ENCODE data around the gene KCTD1. TPM values are rescaled to one million over a fixed set of nuclear protein-coding genes. Genes with fewer than 3 reads are reported as not detected.

KCTD1 gene
- total RNA-seq, 6 experiments from 2014 or later: 14.7 to 18.5 (median 17.7) TPM

DNA sequence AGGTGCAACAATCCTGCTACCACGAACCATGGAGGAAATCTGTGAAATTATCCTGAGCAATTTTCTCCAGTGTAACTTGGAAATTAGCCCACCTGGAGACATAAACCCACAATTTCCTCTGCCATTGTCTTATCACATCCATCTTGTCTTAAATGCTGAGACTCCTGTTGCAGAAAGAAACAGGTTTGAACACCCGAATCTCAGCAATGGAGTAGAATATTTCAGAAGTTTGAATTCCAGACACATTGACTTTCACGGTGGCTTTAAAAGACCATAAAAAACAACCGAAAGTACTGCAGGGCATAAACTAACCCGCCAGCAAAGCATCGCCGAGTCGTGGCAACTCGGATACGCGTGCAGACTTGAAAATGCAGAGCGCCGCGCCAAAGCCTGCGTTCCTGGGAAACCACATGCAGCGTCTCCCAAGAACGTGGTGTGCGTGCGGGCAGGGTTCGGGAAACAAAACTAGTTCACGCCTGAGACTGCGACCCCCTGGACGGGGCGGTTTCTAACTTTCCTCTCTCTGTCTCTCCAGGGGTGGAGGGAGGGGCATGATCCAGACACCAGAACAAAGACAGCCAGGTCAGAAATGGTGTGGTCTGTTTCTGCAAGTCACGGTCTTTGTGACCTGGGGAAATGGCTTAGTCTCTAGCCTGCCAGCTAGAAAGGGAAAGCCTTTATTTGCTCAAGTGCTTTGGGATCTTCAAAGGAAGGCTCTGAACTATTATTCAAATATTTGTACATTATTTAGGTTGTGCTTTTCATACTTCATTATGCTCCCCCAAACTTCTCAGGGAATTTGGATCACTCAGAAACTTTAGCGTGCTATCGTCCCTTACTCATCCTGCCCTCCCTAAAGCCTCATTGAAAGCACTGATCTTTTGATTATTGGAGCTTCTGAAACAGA, 26.9 kb upstream of the KCTD1 start:
- H3K9me3 Mint-ChIP-seq: no peaks in the 10 kb centered on the region
- peak; percentile 5 for DNase-seq
- H3K27ac Mint-ChIP-seq: peak overlapping the region; percentile 38; the same call in 1 of the 2 replicates
- H3K36me3 Mint-ChIP-seq (ENCODE audit: low read depth): no peaks in the 10 kb centered on the region
- H3K4me3 Mint-ChIP-seq: peak overlapping the region; percentile 88
- peaks cover 23% of the 10 kb centered on the region for H3K27me3 Mint-ChIP-seq (ENCODE audit: insufficient read depth)
- TF ChIP-seq, protein P1, sequence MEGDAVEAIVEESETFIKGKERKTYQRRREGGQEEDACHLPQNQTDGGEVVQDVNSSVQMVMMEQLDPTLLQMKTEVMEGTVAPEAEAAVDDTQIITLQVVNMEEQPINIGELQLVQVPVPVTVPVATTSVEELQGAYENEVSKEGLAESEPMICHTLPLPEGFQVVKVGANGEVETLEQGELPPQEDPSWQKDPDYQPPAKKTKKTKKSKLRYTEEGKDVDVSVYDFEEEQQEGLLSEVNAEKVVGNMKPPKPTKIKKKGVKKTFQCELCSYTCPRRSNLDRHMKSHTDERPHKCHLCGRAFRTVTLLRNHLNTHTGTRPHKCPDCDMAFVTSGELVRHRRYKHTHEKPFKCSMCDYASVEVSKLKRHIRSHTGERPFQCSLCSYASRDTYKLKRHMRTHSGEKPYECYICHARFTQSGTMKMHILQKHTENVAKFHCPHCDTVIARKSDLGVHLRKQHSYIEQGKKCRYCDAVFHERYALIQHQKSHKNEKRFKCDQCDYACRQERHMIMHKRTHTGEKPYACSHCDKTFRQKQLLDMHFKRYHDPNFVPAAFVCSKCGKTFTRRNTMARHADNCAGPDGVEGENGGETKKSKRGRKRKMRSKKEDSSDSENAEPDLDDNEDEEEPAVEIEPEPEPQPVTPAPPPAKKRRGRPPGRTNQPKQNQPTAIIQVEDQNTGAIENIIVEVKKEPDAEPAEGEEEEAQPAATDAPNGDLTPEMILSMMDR (IDR thresholded peaks at IDR 0.05): no peak
- peaks cover 14% of the 10 kb centered on the region for H3K4me1 Mint-ChIP-seq (ENCODE audit: low read depth)

DNA sequence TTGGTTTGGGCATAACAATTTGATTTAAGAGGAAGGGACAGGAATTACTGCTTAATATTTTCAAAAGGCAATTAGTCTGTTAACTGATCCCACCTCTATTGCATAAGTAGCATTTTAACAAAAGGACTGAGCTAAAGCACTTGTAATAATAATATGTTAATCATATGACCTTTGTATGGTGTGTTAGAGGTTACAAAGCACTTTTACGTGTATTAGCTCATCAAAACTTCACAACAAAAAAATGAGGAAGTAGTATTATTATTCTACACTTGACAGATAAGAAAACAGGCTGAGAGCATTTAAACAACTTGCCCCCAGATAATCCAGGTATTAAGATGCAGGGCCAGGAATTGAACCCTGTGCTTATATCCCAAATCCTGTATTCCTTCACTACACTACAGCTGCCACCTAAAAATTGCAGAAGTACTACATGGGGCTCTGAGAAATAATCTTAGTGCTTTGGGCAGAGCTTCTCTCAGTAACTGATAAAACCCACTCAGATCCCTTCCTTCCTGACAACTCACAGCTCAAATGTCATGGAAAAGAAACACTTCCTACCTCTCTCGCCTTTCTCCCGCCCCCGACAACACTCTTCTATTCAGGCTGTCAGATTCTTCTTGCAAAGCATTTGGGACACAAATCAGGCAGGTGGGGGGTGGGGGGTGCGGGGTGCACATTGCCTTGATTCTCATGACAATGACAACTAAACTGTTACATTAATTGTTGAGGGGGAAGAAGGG, 20.7 kb upstream of the KCTD1 start:
- no peak overlapping the region for H3K4me3 Mint-ChIP-seq
- peaks cover 14% of the 10 kb centered on the region for H3K27me3 Mint-ChIP-seq (ENCODE audit: insufficient read depth)
- no peaks in the 10 kb centered on the region for H3K36me3 Mint-ChIP-seq (ENCODE audit: low read depth)
- H3K27ac Mint-ChIP-seq: no peak overlapping the region
- H3K9me3 Mint-ChIP-seq: no peaks in the 10 kb centered on the region
- TF ChIP-seq, protein P1 (IDR thresholded peaks at IDR 0.05): no peak
- no peak for DNase-seq
- H3K4me1 Mint-ChIP-seq (ENCODE audit: low read depth): no peaks in the 10 kb centered on the region

DNA sequence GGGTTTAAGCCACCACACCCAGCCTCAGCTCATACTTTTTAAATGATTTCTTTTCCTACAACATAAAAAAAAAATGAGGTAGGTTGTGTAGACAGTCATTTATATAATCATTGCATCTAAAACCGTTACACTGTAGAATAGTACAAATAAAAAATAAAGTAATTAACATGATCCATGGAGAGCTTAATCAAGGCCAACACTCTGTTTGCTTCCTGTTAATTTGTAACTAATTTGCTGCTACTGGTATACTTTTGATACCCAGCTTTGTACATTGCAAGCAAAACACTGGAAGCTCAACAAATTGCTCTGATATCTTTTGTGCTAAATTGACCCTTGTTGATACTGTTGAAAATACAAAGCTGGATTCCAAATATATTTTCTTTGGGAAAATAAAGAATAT, 20.2 kb upstream of the KCTD1 start:
- no peaks in the 10 kb centered on the region for H3K4me1 Mint-ChIP-seq (ENCODE audit: low read depth)
- no peak overlapping the region for H3K4me3 Mint-ChIP-seq
- H3K36me3 Mint-ChIP-seq (ENCODE audit: low read depth): no peaks in the 10 kb centered on the region
- no peak for DNase-seq
- H3K27ac Mint-ChIP-seq: no peak overlapping the region
- H3K27me3 Mint-ChIP-seq (ENCODE audit: insufficient read depth): peaks cover 11% of the 10 kb centered on the region
- H3K9me3 Mint-ChIP-seq: peaks cover under 1% of the 10 kb centered on the region; the same call in 1 of the 2 replicates
- TF ChIP-seq, protein P1 (IDR thresholded peaks at IDR 0.05): no peak

DNA sequence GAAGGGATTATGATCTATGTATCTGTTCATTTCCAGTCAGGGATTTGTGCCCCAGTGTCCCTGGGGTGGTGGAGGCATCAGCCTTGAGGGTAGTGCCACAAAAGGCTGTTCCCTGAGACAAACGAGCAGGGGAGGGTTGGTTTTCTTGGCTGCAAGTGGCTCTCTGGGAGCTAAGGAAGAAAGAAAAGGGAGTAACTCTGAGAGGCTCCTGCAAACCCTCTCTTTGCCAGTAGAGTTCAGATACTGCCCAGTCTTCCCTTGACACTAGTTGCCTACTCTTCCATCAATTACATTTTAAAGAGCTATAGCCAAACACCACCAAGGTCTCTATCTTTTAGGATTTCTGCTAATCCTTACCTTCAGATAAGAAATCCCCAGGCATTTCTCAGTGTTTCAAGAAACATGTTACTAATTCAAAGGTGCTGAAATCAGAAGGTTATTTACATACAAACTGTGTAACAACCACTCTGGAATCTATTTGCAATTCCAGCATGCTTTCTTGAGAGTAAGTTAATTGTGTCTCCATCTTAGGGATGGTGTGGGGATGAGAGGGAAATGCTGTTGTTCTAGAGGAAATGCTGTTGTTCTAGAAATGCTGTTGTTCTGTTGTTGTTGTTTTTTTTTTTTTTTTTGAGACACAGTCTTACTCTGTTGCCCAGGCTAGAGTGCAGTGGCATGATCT, 18.7 kb upstream of the KCTD1 start:
- Mint-ChIP-seq H3K4me3 (no peak overlapping the region), H3K4me1 (ENCODE audit: low read depth) (no peaks in the 10 kb centered on the region), H3K9me3 (peaks cover 9% of the 10 kb centered on the region; the same call in 1 of the 2 replicates), H3K27ac (no peak overlapping the region), H3K27me3 (ENCODE audit: insufficient read depth) (peaks cover 11% of the 10 kb centered on the region), H3K36me3 (ENCODE audit: low read depth) (no peaks in the 10 kb centered on the region; the same call in 1 of the 2 replicates)
- TF ChIP-seq, protein P1 (IDR thresholded peaks at IDR 0.05): no peak
- no peak for DNase-seq

DNA sequence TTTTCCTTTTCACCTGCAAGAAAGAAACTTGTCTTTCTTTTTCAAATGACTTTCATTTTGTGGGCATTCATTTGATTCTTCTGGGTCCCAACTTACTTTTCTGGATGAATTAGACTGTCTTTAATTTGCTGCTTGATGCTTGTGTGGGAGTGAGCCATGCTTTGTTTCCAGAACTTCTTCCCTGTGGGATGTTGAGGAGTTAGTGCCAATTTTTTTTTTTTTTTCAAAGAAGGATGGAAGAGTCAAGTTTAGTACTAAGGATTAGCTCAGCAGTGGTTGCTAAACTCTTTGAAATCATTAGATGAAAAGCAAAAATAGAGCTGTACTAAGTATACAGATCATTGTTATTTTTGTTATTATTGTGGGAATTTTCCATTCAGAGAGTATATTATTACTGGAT, 17.2 kb upstream of the KCTD1 start:
- no peak for DNase-seq
- Mint-ChIP-seq H3K36me3 (ENCODE audit: low read depth) (no peaks in the 10 kb centered on the region; the same call in 1 of the 2 replicates), H3K9me3 (peaks cover 9% of the 10 kb centered on the region; the same call in 1 of the 2 replicates), H3K27ac (no peak overlapping the region), H3K4me1 (ENCODE audit: low read depth) (no peaks in the 10 kb centered on the region), H3K4me3 (no peak overlapping the region), H3K27me3 (ENCODE audit: insufficient read depth) (peaks cover 11% of the 10 kb centered on the region)
- TF ChIP-seq, protein P1 (IDR thresholded peaks at IDR 0.05): no peak
